CD4-positive, alpha-beta T cell (primary cell): Measurements from ENCODE around the gene GPC6. TPM values are rescaled to one million over a fixed set of nuclear protein-coding genes. Genes with fewer than 3 reads are reported as not detected.
A peak's percentile ranks its signal among the peaks of the same experiment; 100 is the strongest.

Experiments used
- ATAC-seq: fragments of 200-7000 bp; cut with Tn5 transposase; one replicate; pipeline ENCODE4 v1.10.0; 2022; ENCODE audit warnings: mild to moderate bottlenecking; ENCODE audit not compliant: poor library complexity
- CTCF ChIA-PET: fragments of 350-600 bp; sonication (Branson Sonifier 250); formaldehyde crosslinking; loops from one replicate; lab custom pipeline; 2021; ENCODE audit warnings: antibody characterized with exemption, inconsistent platforms; lab: Charles Lee
- POLR2A ChIA-PET: fragments of 350-600 bp; sonication (Branson Sonifier 250); formaldehyde crosslinking; loops from one replicate; lab custom pipeline; 2021; ENCODE audit warnings: antibody characterized with exemption, inconsistent platforms; lab: Charles Lee
- DNase-seq, 14 experiments: peaks; one replicate each; pipeline ENCODE4 v3.0.0-alpha.2; 2013 to 2020; ENCODE audit warnings: mixed read lengths in 2 of 14
- H3K27ac ChIP-seq, 2 donors: one replicate each; pipeline versions ENCODE4 v1.5.1 to v1.7.0; 2013; ENCODE audit warnings: low read length in 2 of 2, low read depth in 1 of 2, mild to moderate bottlenecking in 1 of 2
- H3K27me3 ChIP-seq, 2 experiments: 1 replicate in 1 of 2; 2 replicates in 1 of 2; pipeline versions ENCODE4 v1.6.1 to v1.7.0; 2013; ENCODE audit warnings: low read length in 2 of 2, control low read depth in 1 of 2, mild to moderate bottlenecking in 1 of 2, moderate library complexity in 1 of 2; ENCODE audit not compliant: insufficient read depth in 2 of 2, control insufficient read depth in 1 of 2
- H3K36me3 ChIP-seq: one replicate; pipeline ENCODE4 v1.6.1; 2013; ENCODE audit warnings: low read length, control low read depth; ENCODE audit not compliant: insufficient read depth
- H3K4me1 ChIP-seq: one replicate; pipeline ENCODE4 v1.6.1; 2013; ENCODE audit warnings: low read length, control low read depth; ENCODE audit not compliant: insufficient read depth
- H3K4me3 ChIP-seq: one replicate; pipeline ENCODE4 v1.5.1; 2013; ENCODE audit warnings: mild to moderate bottlenecking, low read length, moderate library complexity
- H3K9me3 ChIP-seq, 2 experiments: 1 replicate in 1 of 2; 2 replicates in 1 of 2; pipeline versions ENCODE4 v1.6.1 to v1.7.0; 2013; ENCODE audit warnings: low read length in 2 of 2, mild to moderate bottlenecking in 2 of 2, control low read depth in 1 of 2, moderate library complexity in 1 of 2; ENCODE audit not compliant: control insufficient read depth in 1 of 2, insufficient read depth in 1 of 2
- H3K27ac Mint-ChIP-seq: one replicate; pipeline ENCODE4 v1.8.0; 2020; ENCODE audit warnings: mixed read lengths
- H3K27me3 Mint-ChIP-seq: one replicate; pipeline ENCODE4 v1.8.0; 2021; ENCODE audit warnings: mixed read lengths
- H3K36me3 Mint-ChIP-seq: one replicate; pipeline ENCODE4 v1.8.0; 2021; ENCODE audit warnings: low read depth, mixed read lengths
- H3K4me1 Mint-ChIP-seq: one replicate; pipeline ENCODE4 v1.8.0; 2021; ENCODE audit warnings: low read depth, mixed read lengths
- H3K4me3 Mint-ChIP-seq: one replicate; pipeline ENCODE4 v1.8.0; 2020; ENCODE audit warnings: mild to moderate bottlenecking, mixed read lengths
- H3K9me3 Mint-ChIP-seq: one replicate; pipeline ENCODE4 v1.8.0; 2020; ENCODE audit warnings: mixed read lengths
- CTCF ChIP-seq: fragments of 200-600 bp; IDR thresholded peaks from one replicate; pipeline ENCODE4 v1.8.0; 2022; ENCODE audit warnings: antibody characterized with exemption, mild to moderate bottlenecking
- intact Hi-C, 2 experiments: fragments of 100-400 bp; cut with DNase I in 1 of 2; cut with micrococcal nuclease in 1 of 2; formaldehyde crosslinking; loops; one replicate each; pipeline versions ENCODE4 v1.15.1 to v1.9.0; 2023 to 2025; cut with DNase I, micrococcal nuclease
- total RNA-seq, 174 experiments: library from RNA in 2 of 174; stranded (reverse) in 2 of 174; gene quantifications; one replicate each; pipeline ENCODE4 v1.2.3 and lab custom pipeline; 2021 to 2026

GPC6 gene
- total RNA-seq, 2 experiments from 2014 or later = not detected

GRCh38 chr13:93689333-93689732 lies 462.7 kb downstream of the GPC6 start:
- Histone ChIP-seq H3K27me3 (no peaks in the 10 kb centered on the region), H3K4me1 (no peaks in the 10 kb centered on the region), H3K9me3 (no peaks in the 10 kb centered on the region), H3K27ac (no peak overlapping the region), H3K36me3 (no peaks in the 10 kb centered on the region), H3K4me3 (no peak overlapping the region)
- TF ChIP-seq CTCF = no peak
- POLR2A ChIA-PET = no interaction called here
- no peak overlapping the region for H3K4me3 Mint-ChIP-seq
- H3K4me1 Mint-ChIP-seq = no peaks in the 10 kb centered on the region
- intact Hi-C loops = no loop called here
- H3K36me3 Mint-ChIP-seq = no peaks in the 10 kb centered on the region
- CTCF ChIA-PET = no interaction called here
- ATAC-seq (no peak), DNase-seq (no peak)
- H3K27me3 Mint-ChIP-seq = no peaks in the 10 kb centered on the region
- H3K27ac Mint-ChIP-seq = no peak overlapping the region
- H3K9me3 Mint-ChIP-seq = peaks cover 9% of the 10 kb centered on the region

- POLR2A ChIA-PET = no interaction called here
- peak in 1 of 14 experiments; percentile 2 for DNase-seq
- Histone ChIP-seq H3K27ac (no peak overlapping the region), H3K27me3 (no peaks in the 10 kb centered on the region), H3K9me3 (no peaks in the 10 kb centered on the region), H3K36me3 (no peaks in the 10 kb centered on the region), H3K4me1 (no peaks in the 10 kb centered on the region), H3K4me3 (no peak overlapping the region)
- intact Hi-C loops = no loop called here
- Mint-ChIP-seq H3K27me3 (no peaks in the 10 kb centered on the region), H3K9me3 (peaks cover 9% of the 10 kb centered on the region), H3K27ac (no peak overlapping the region), H3K36me3 (no peaks in the 10 kb centered on the region), H3K4me1 (no peaks in the 10 kb centered on the region), H3K4me3 (no peak overlapping the region)
- CTCF ChIA-PET = no interaction called here
- TF ChIP-seq CTCF = no peak
- ATAC-seq = no peak
These were observed 463.5 kb downstream of the GPC6 start for GRCh38 chr13:93690139-93690538.

GRCh38 chr13:93698016-93698613 lies 471.5 kb downstream of the GPC6 start:
- DNase-seq = no peak
- no peak for ATAC-seq
- H3K27me3 ChIP-seq = no peaks in the 10 kb centered on the region
- no peaks in the 10 kb centered on the region for H3K36me3 Mint-ChIP-seq
- H3K4me1 ChIP-seq = no peaks in the 10 kb centered on the region
- H3K4me3 ChIP-seq = no peak overlapping the region
- no peak overlapping the region for H3K4me3 Mint-ChIP-seq
- ChIA-PET CTCF (no interaction called here), POLR2A (no interaction called here)
- H3K36me3 ChIP-seq = no peaks in the 10 kb centered on the region
- no peak overlapping the region for H3K27ac Mint-ChIP-seq
- no peaks in the 10 kb centered on the region for H3K9me3 ChIP-seq
- no peak overlapping the region for H3K27ac ChIP-seq
- intact Hi-C loops = no loop called here
- TF ChIP-seq CTCF = no peak
- H3K27me3 Mint-ChIP-seq = no peaks in the 10 kb centered on the region
- no peaks in the 10 kb centered on the region for H3K4me1 Mint-ChIP-seq
- H3K9me3 Mint-ChIP-seq = peaks cover 6% of the 10 kb centered on the region
